Neural progenitor cell (in vitro differentiated cells): ENCODE data around the gene SLC16A12. TPM values are rescaled to one million over a fixed set of nuclear protein-coding genes. Genes with fewer than 3 reads are reported as not detected.

ENCODE experiments used
- DNase-seq: peaks from one replicate; pipeline ENCODE4 v3.0.0-alpha.2; 2016; ENCODE audit warnings: low spot score
- H2AFZ ChIP-seq: fragments of 200-600 bp; sonication (generic); replicated peaks from 2 replicates; pipeline ENCODE4 v1.6.1; 2016; ENCODE audit warnings: antibody characterized with exemption
- H3F3A ChIP-seq: fragments of 200-600 bp; sonication (generic); 2 replicates; pipeline ENCODE4 v1.6.1; 2016; ENCODE audit warnings: antibody characterized with exemption, low read depth
- H3K27ac ChIP-seq: fragments of 200-600 bp; sonication (generic); 2 replicates; pipeline ENCODE4 v1.5.1; 2016; ENCODE audit warnings: mild to moderate bottlenecking
- H3K27me3 ChIP-seq: fragments of 200-600 bp; sonication (generic); 2 replicates; pipeline ENCODE4 v1.6.1; 2016; ENCODE audit warnings: mild to moderate bottlenecking, moderate library complexity
- H3K36me3 ChIP-seq: fragments of 200-600 bp; sonication (generic); 2 replicates; pipeline ENCODE4 v1.5.1; 2016
- H3K4me1 ChIP-seq: fragments of 200-600 bp; sonication (generic); 2 replicates; pipeline ENCODE4 v1.6.1; 2016; ENCODE audit warnings: mixed run types
- H3K4me2 ChIP-seq: fragments of 200-600 bp; sonication (generic); 2 replicates; pipeline ENCODE4 v1.6.1; 2016
- H3K4me3 ChIP-seq: fragments of 200-600 bp; sonication (generic); 2 replicates; pipeline ENCODE4 v1.5.1; 2016
- H3K79me2 ChIP-seq: fragments of 200-600 bp; sonication (generic); 2 replicates; pipeline ENCODE4 v1.6.1; 2016; ENCODE audit warnings: low read depth
- H3K9ac ChIP-seq: fragments of 200-600 bp; sonication (generic); 2 replicates; pipeline ENCODE4 v1.6.1; 2016
- H3K9me3 ChIP-seq: fragments of 200-600 bp; sonication (generic); 2 replicates; pipeline ENCODE4 v1.5.1; 2016; ENCODE audit warnings: low read depth
- H4K20me1 ChIP-seq: fragments of 200-600 bp; sonication (generic); 2 replicates; pipeline ENCODE4 v1.6.1; 2016; ENCODE audit warnings: low read depth
- H3K27ac Mint-ChIP-seq: 3 replicates; pipeline ENCODE4 v1.8.0; 2021; ENCODE audit warnings: mixed read lengths
- H3K27me3 Mint-ChIP-seq: 2 replicates; pipeline ENCODE4 v1.8.0; 2022; ENCODE audit warnings: low read depth, mild to moderate bottlenecking, inconsistent platforms, moderate library complexity, mixed read lengths; ENCODE audit not compliant: insufficient read depth
- H3K36me3 Mint-ChIP-seq: 3 replicates; pipeline ENCODE4 v1.8.0; 2021; ENCODE audit warnings: mixed read lengths
- H3K4me1 Mint-ChIP-seq: 3 replicates; pipeline ENCODE4 v1.8.0; 2021; ENCODE audit warnings: mixed read lengths
- H3K4me3 Mint-ChIP-seq: 3 replicates; pipeline ENCODE4 v1.8.0; 2021; ENCODE audit warnings: mild to moderate bottlenecking, moderate library complexity, mixed read lengths
- H3K9me3 Mint-ChIP-seq: 3 replicates; pipeline ENCODE4 v1.8.0; 2020; ENCODE audit warnings: mixed read lengths
- EZH2 ChIP-seq: fragments of 200-600 bp; sonication (generic); IDR thresholded peaks from 2 replicates; pipeline ENCODE4 v1.6.1; 2017; ENCODE audit warnings: antibody characterized with exemption, mild to moderate bottlenecking, moderate library complexity
- EZH2phosphoT487 ChIP-seq: fragments of 200-600 bp; sonication (generic); IDR thresholded peaks from 2 replicates; pipeline ENCODE4 v1.6.1; 2017; ENCODE audit warnings: antibody characterized with exemption
- total RNA-seq: library from RNA; depleted of rRNA; stranded (reverse); fragments of >200 nt; gene quantifications from 2 replicates; pipeline ENCODE4 v1.2.3, GENCODE V29; 2015; ENCODE audit warnings: low replicate concordance
- TF ChIP-seq, protein P1 (sequence below): fragments of 200-600 bp; sonication (generic); IDR thresholded peaks from 2 replicates; pipeline ENCODE4 v1.5.1; 2017; ENCODE audit warnings: antibody characterized with exemption, mild to moderate bottlenecking

SLC16A12 gene
- total RNA-seq, 1 donor from 2014 or later: not detected

DNA sequence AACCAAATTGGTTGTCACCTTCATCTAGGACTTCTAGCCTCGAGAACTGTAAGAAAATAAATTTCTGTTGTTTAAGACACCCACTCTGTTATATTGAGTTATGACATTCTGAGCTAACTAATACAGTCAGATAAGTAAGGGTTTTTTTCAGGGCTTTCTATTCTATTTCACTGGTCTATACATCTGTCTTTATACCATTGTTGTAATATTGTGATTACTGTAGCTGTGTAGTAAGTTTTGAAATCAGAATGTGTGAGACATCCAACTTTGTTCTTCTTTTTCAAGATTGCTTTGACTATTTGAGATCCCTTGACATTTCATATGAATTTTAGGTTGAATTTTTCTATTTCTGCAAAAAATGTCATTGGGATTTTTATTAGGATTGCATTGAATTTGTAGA, 135.4 kb downstream of the SLC16A12 start:
- H3K4me1 ChIP-seq: no peaks in the 10 kb centered on the region
- no peak overlapping the region for H3K4me3 ChIP-seq
- peaks cover 20% of the 10 kb centered on the region for H3K36me3 Mint-ChIP-seq
- no peak overlapping the region for H3K27ac ChIP-seq
- no peak overlapping the region for H3K9ac ChIP-seq
- peaks cover 4% of the 10 kb centered on the region for H3K27me3 Mint-ChIP-seq
- peaks cover 24% of the 10 kb centered on the region for H3K9me3 Mint-ChIP-seq
- no peak for DNase-seq
- no peak overlapping the region for H2AFZ ChIP-seq
- no peaks in the 10 kb centered on the region for H3K36me3 ChIP-seq
- peaks cover 8% of the 10 kb centered on the region for H3K9me3 ChIP-seq
- no peak overlapping the region for H3K4me3 Mint-ChIP-seq
- no peaks in the 10 kb centered on the region for H3K79me2 ChIP-seq
- no peak overlapping the region for H3K4me2 ChIP-seq
- H3F3A ChIP-seq: no peaks in the 10 kb centered on the region
- H3K27me3 ChIP-seq: no peaks in the 10 kb centered on the region
- H4K20me1 ChIP-seq: no peaks in the 10 kb centered on the region
- no peaks in the 10 kb centered on the region for H3K4me1 Mint-ChIP-seq
- no peak overlapping the region for H3K27ac Mint-ChIP-seq
- no peak for TF ChIP-seq EZH2
- TF ChIP-seq, protein P1, sequence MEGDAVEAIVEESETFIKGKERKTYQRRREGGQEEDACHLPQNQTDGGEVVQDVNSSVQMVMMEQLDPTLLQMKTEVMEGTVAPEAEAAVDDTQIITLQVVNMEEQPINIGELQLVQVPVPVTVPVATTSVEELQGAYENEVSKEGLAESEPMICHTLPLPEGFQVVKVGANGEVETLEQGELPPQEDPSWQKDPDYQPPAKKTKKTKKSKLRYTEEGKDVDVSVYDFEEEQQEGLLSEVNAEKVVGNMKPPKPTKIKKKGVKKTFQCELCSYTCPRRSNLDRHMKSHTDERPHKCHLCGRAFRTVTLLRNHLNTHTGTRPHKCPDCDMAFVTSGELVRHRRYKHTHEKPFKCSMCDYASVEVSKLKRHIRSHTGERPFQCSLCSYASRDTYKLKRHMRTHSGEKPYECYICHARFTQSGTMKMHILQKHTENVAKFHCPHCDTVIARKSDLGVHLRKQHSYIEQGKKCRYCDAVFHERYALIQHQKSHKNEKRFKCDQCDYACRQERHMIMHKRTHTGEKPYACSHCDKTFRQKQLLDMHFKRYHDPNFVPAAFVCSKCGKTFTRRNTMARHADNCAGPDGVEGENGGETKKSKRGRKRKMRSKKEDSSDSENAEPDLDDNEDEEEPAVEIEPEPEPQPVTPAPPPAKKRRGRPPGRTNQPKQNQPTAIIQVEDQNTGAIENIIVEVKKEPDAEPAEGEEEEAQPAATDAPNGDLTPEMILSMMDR: no peak
- no peak for TF ChIP-seq EZH2phosphoT487

DNA sequence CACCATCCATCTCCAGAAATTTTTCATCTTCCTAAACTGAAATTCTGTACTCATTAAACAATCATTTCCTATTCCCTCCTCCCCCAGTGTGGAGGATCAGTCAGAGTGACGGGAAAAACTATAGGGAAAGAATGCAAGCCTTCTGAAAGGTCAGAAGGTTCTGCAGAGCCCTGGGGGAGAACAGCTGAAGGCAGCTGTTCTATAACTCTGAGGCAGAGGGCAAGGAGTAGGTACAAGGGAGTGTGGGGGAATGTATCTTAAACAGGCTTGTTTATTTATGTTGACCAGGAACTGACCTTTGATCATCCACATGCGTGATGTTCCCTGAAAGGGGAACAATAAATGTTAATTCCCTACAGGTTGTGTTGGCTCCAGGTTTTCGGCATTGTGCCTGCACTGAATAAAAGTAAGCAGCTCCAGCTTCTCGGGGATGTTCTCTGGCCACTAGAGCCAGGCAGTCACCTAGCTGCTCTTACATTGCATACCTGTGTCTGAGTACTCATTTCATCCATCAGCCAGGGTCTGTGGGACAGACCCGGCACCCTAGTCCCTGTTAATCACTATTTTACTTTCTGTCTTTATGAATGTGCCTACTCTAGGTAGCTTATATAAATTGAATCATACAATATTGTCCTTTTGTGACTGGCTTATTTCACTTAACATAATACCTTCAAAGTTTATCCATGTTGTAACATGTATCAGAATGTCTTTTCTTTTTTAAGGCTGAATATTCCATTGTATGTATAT, 137.2 kb downstream of the SLC16A12 start:
- Histone ChIP-seq H3F3A (no peaks in the 10 kb centered on the region), H2AFZ (no peak overlapping the region), H4K20me1 (no peaks in the 10 kb centered on the region), H3K36me3 (no peaks in the 10 kb centered on the region), H3K27ac (no peak overlapping the region), H3K9me3 (peaks cover 8% of the 10 kb centered on the region), H3K27me3 (no peaks in the 10 kb centered on the region), H3K4me2 (no peak overlapping the region), H3K4me1 (no peaks in the 10 kb centered on the region), H3K4me3 (no peak overlapping the region), H3K9ac (no peak overlapping the region), H3K79me2 (no peaks in the 10 kb centered on the region)
- H3K9me3 Mint-ChIP-seq: peaks cover 24% of the 10 kb centered on the region
- H3K27me3 Mint-ChIP-seq: peaks cover 4% of the 10 kb centered on the region
- peaks cover under 1% of the 10 kb centered on the region for H3K4me1 Mint-ChIP-seq
- TF ChIP-seq EZH2 (no peak), EZH2phosphoT487 (no peak)
- TF ChIP-seq, protein P1: no peak
- DNase-seq: no peak
- no peak overlapping the region for H3K27ac Mint-ChIP-seq
- H3K4me3 Mint-ChIP-seq: no peak overlapping the region
- peaks cover 12% of the 10 kb centered on the region for H3K36me3 Mint-ChIP-seq

DNA sequence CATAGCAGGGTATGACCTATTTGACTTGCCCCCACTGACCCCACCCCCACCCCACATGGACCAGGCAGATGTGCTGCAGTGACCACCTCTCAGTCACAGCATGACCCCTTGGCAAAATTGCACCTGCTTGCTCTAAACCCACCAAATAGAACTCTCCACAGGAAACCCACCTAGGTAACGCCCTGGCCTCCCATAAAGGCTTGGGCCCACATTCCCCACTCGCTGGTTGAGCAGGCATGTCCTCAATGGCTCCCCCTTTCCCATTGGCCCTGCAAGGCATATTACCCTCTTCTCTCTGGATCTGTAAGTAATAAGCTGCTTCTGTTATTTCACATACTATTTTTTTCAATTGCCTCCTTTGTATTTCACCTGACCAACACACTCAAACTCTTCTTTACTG, 140.3 kb downstream of the SLC16A12 start:
- TF ChIP-seq EZH2: no peak
- TF ChIP-seq EZH2phosphoT487: no peak
- TF ChIP-seq, protein P1: no peak
- H3K79me2 ChIP-seq: no peaks in the 10 kb centered on the region
- H3K9me3 ChIP-seq: peaks cover 8% of the 10 kb centered on the region
- H3K4me1 Mint-ChIP-seq: peaks cover 12% of the 10 kb centered on the region
- no peaks in the 10 kb centered on the region for H3K36me3 ChIP-seq
- H3F3A ChIP-seq: no peaks in the 10 kb centered on the region
- H3K4me2 ChIP-seq: no peak overlapping the region
- no peak overlapping the region for H3K4me3 Mint-ChIP-seq
- H3K36me3 Mint-ChIP-seq: peaks cover 3% of the 10 kb centered on the region
- H2AFZ ChIP-seq: no peak overlapping the region
- peaks cover 17% of the 10 kb centered on the region for H3K9me3 Mint-ChIP-seq
- H3K4me3 ChIP-seq: no peak overlapping the region
- H3K27me3 Mint-ChIP-seq: peaks cover 2% of the 10 kb centered on the region
- H3K4me1 ChIP-seq: peaks cover 10% of the 10 kb centered on the region
- no peak overlapping the region for H3K9ac ChIP-seq
- no peak overlapping the region for H3K27ac Mint-ChIP-seq
- H3K27ac ChIP-seq: no peak overlapping the region
- H4K20me1 ChIP-seq: no peaks in the 10 kb centered on the region
- no peak for DNase-seq
- no peaks in the 10 kb centered on the region for H3K27me3 ChIP-seq
